ENCODE results near the gene DPYSL4. TPM values are rescaled to one million over a fixed set of nuclear protein-coding genes. Genes with fewer than 3 reads are reported as not detected.
"Not testable (repeated sequence)": the region's sequence is repeated elsewhere in the genome, so short reads cannot be mapped to it uniquely, and the experiment has no call there.

The DPYSL4 gene
- total RNA-seq, 4 donors from 2014 or later: 0.27 TPM; not detected in 3

DNA sequence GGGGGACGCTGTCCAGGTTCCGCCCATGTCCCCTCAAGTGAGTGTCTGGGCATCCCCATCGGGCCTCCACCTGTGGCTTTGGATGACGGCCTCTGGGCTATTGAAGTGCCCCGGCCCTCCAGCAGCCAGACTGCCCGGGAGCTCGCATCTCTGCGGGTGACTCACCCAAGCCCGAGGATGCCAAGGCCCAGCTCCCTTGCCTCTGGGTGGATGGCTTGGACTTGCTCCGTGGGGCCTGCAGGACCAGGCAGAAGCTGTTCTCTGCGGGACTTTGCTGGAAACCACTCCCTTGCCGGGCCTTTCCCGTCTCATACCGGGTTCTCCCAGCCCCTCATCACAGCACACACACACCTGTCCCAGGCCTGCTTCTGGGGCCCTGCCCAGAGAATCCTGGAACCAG lies 22.4 kb downstream of the DPYSL4 start:
- no peak for DNase-seq
- H3K4me1 ChIP-seq: no peaks in the 10 kb centered on the region
- H3K36me3 ChIP-seq: no peaks in the 10 kb centered on the region
- no peak overlapping the region for H3K27ac ChIP-seq
- no peaks in the 10 kb centered on the region for H3K27me3 ChIP-seq
- no peak overlapping the region for H3K4me3 ChIP-seq
- TF ChIP-seq CTCF (IDR thresholded peaks at IDR 0.05) (no peak), POLR2A (IDR thresholded peaks at IDR 0.05) (no peak)
- no peaks in the 10 kb centered on the region for H3K9me3 ChIP-seq

DNA sequence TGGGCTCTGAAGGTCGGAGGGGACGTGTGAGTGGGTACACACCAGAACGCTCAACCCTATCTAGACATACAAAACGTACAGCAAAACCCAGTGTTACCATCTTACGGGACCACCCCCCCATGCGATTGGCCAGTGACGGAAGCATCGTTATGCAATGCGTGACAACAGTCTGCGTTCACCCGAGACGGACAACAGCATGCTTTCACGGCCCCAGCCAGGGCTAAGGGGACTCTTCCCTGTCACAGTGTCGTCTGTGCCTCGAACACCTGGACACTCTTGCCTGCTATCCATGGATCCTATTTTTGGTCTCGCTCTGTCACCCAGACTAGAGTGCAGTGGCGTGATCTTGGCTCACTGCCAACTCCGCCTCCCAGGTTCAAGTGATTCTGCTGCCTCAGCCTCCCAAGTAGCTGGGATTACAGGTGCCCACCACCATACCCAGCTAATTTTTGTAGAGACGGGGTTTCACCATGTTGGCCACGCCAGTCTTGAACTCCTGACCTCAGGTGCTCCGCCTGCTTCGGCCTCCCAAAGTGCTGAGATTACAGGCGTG lies 23.3 kb downstream of the DPYSL4 start:
- no peaks in the 10 kb centered on the region for H3K9me3 ChIP-seq
- no peak overlapping the region for H3K27ac ChIP-seq
- no peak for DNase-seq
- TF ChIP-seq POLR2A (IDR thresholded peaks at IDR 0.05) (no peak), CTCF (IDR thresholded peaks at IDR 0.05) (no peak)
- no peak overlapping the region for H3K4me3 ChIP-seq
- no peaks in the 10 kb centered on the region for H3K27me3 ChIP-seq
- H3K36me3 ChIP-seq: no peaks in the 10 kb centered on the region
- H3K4me1 ChIP-seq: no peaks in the 10 kb centered on the region

- Histone ChIP-seq H3K36me3 (no peaks in the 10 kb centered on the region), H3K27ac (no peak overlapping the region), H3K9me3 (no peaks in the 10 kb centered on the region), H3K4me3 (no peak overlapping the region), H3K4me1 (no peaks in the 10 kb centered on the region), H3K27me3 (no peaks in the 10 kb centered on the region)
- TF ChIP-seq CTCF (IDR thresholded peaks at IDR 0.05): no peak
- TF ChIP-seq POLR2A (IDR thresholded peaks at IDR 0.05): no peak
- DNase-seq: no peak
These were observed 24.0 kb downstream of the DPYSL4 start for GRCh38 chr10:132210766-132211165.

GRCh38 chr10:132211246-132211645 lies 24.5 kb downstream of the DPYSL4 start:
- H3K4me3 ChIP-seq: no peak overlapping the region
- DNase-seq: no peak
- H3K27ac ChIP-seq: no peak overlapping the region
- no peak for TF ChIP-seq POLR2A (IDR thresholded peaks at IDR 0.05)
- TF ChIP-seq CTCF (IDR thresholded peaks at IDR 0.05): no peak
- H3K27me3 ChIP-seq: no peaks in the 10 kb centered on the region
- H3K9me3 ChIP-seq: no peaks in the 10 kb centered on the region
- no peaks in the 10 kb centered on the region for H3K36me3 ChIP-seq
- H3K4me1 ChIP-seq: no peaks in the 10 kb centered on the region

- no peak overlapping the region for H3K4me3 ChIP-seq
- H3K36me3 ChIP-seq: no peaks in the 10 kb centered on the region
- H3K27me3 ChIP-seq: no peaks in the 10 kb centered on the region
- H3K4me1 ChIP-seq: no peaks in the 10 kb centered on the region
- DNase-seq: no peak
- H3K9me3 ChIP-seq: peaks cover 0 to 9% (median 2%) of the 10 kb centered on the region in 4 donors
- TF ChIP-seq POLR2A (IDR thresholded peaks at IDR 0.05) (no peak), CTCF (IDR thresholded peaks at IDR 0.05) (no peak)
- no peak overlapping the region for H3K27ac ChIP-seq
These were observed 26.1 kb downstream of the DPYSL4 start for GRCh38 chr10:132212816-132213215.

DNA sequence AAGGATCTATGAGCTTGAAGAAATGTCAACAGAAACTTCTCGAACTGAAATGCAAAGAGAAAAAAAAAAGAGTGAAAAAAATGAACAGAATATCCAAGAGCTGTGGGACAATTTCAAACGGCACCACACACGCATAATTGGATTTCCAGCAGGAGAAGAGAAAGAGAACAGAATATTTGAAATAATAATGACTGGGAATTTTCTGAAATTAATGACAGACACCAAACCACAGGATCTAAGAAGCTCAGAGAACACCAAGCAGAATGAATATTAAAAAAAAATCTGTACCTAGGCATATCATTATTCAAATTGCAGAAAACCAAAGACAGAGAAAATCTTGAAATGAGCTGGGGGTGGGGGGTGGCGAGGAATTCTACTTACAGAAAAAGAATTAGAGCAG lies 27.2 kb downstream of the DPYSL4 start:
- TF ChIP-seq CTCF (IDR thresholded peaks at IDR 0.05) (no peak), POLR2A (IDR thresholded peaks at IDR 0.05) (no peak)
- peaks cover 0 to 9% (median 2%) of the 10 kb centered on the region in 4 donors for H3K9me3 ChIP-seq
- DNase-seq: no peak
- no peaks in the 10 kb centered on the region for H3K4me1 ChIP-seq
- no peaks in the 10 kb centered on the region for H3K36me3 ChIP-seq
- no peak overlapping the region for H3K27ac ChIP-seq
- no peaks in the 10 kb centered on the region for H3K27me3 ChIP-seq
- no peak overlapping the region for H3K4me3 ChIP-seq

DNA sequence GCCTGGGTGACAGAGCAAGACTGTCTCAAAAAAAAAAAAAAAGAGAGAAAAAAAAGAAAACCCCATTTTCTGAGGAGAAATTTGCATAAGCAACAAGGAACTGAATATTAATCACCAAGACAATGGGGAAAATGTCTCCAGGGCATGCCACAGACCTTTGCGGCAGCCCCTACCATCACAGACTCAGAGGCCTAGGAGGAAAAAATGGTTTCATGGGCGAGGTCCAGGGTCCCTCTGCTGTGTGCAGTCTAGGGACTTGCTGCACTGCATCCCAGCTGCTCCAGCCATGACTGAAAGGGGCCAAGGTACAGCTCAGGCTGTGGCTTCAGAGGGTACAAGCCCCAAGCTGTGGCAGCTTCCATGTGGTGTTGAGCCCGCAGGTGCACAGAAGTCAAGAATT lies 29.7 kb downstream of the DPYSL4 start:
- H3K27ac ChIP-seq, H3K27me3 ChIP-seq, H3K4me1 ChIP-seq, H3K4me3 ChIP-seq, H3K9me3 ChIP-seq, H3K36me3 ChIP-seq, DNase-seq: not testable (repeated sequence)

Measured in Peyer's patch (tissue), 4 donors.